Stomach (tissue), 9 donors: ENCODE results near the gene ILF2. TPM values are rescaled to one million over a fixed set of nuclear protein-coding genes. Genes with fewer than 3 reads are reported as not detected.
"Not testable (repeated sequence)": the region's sequence is repeated elsewhere in the genome, so short reads cannot be mapped to it uniquely, and the experiment has no call there.

Experiments used
- DNase-seq, 2 donors: peaks; one replicate each; pipeline versions ENCODE4 v3.0.0 to v3.0.0-alpha.2; 2013 to 2019
- H3K27ac ChIP-seq, 5 donors: fragments of 200-600 bp in 4 of 5; sonication (generic) in 4 of 5; one replicate each; pipeline ENCODE4 v1.5.1; 2013 to 2019; ENCODE audit warnings: mild to moderate bottlenecking in 1 of 5, moderate library complexity in 1 of 5
- H3K27me3 ChIP-seq, 3 donors: fragments of 200-600 bp; sonication (generic); one replicate each; pipeline ENCODE4 v1.5.1; 2017 to 2019; ENCODE audit warnings: mixed run types in 1 of 3
- H3K36me3 ChIP-seq, 4 donors: fragments of 200-600 bp; sonication (generic); 1 replicate in 3 of 4; 2 replicates in 1 of 4; pipeline ENCODE4 v1.5.1; 2016 to 2019
- H3K4me1 ChIP-seq, 4 donors: fragments of 200-600 bp; sonication (generic); one replicate each; pipeline ENCODE4 v1.5.1; 2016 to 2019
- H3K4me3 ChIP-seq, 4 donors: fragments of 200-600 bp; sonication (generic) in 3 of 4; one replicate each; pipeline ENCODE4 v1.5.1; 2016 to 2019; ENCODE audit warnings: mild to moderate bottlenecking in 1 of 4
- H3K9me3 ChIP-seq, 4 donors: fragments of 200-600 bp; sonication (generic); one replicate each; pipeline ENCODE4 v1.5.1; 2016 to 2019
- EP300 ChIP-seq: sonication (generic); formaldehyde crosslinking; IDR thresholded peaks from one replicate; pipeline ENCODE4 v1.6.1; 2017; ENCODE audit warnings: antibody characterized with exemption
- POLR2A ChIP-seq, 4 donors: fragments of 450-650 bp; IDR thresholded peaks; one replicate each; pipeline ENCODE4 v1.6.1; 2016; ENCODE audit warnings: antibody characterized with exemption in 4 of 4, control low read depth in 2 of 4, mild to moderate bottlenecking in 1 of 4, moderate library complexity in 1 of 4
- POLR2AphosphoS5 ChIP-seq, 3 donors: sonication (generic); formaldehyde crosslinking; IDR thresholded peaks; one replicate each; pipeline ENCODE4 v1.6.1; 2016; ENCODE audit warnings: antibody characterized with exemption in 3 of 3
- WGBS, 5 donors: extraction: QIAGEN DNeasy Blood & Tissue Kit in 3 of 5; methylation state at CpG; one replicate each; pipeline versions ENCODE4 v1.1.5 to v1.1.7; 2013 to 2018; 5-methylcytosine and 5-hydroxymethylcytosine counted together
- intact Hi-C: fragments of 100-400 bp; cut with DNase I; formaldehyde crosslinking; loops from one replicate; pipeline ENCODE4 v1.15.1; 2023; ENCODE audit warnings: low total_unique reads
- polyA plus RNA-seq, 3 donors: library from polyadenylated mRNA; stranded (reverse); fragments of 200-250 nt; gene quantifications; one replicate each; pipeline ENCODE4 v1.2.3, GENCODE V29; 2013
- total RNA-seq, 5 donors: library from RNA; depleted of rRNA; stranded (reverse); fragments of >200 nt; gene quantifications; one replicate each; pipeline versions ENCODE4 v1.1.0 to v1.2.3, GENCODE V29; 2014 to 2016
- TF ChIP-seq, protein P1 (sequence below), 7 experiments: fragments of 450-650 bp in 4 of 7; fragments of 200-600 bp in 3 of 7; sonication (generic) in 3 of 7; IDR thresholded peaks; one replicate each; pipeline ENCODE4 v1.5.1; 2016 to 2019; ENCODE audit warnings: antibody characterized with exemption in 7 of 7, control low read depth in 2 of 7, mild to moderate bottlenecking in 1 of 7
- donor health status: healthy with polysubstance abuse.
- donor health status: Bipolar disorder and iron deficiency.
- donor health status: healthy.

Gene ILF2
- total and polyA plus RNA-seq, 8 donors, result 17.1 to 138 (median 72.1) TPM

DNA sequence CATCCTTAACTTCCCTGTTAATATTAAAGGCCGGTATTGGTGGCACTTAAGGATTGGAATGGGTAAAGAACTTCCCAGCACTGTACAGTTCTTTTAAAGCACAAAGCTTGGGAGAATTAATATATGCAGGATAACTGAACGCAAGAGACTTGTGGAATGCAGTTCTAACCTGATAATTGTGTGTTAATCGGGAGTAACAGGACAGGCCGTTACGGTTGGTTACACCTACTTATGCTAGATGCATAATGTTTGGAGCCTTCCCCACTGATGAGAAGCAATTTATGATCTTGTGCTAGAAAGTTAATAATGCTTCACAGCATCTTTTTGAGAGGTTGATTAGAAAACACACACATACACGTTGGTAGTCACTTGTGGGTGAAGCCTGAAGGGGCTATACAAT lies 29.9 kb downstream of the ILF2 start:
- DNase-seq, result no peak
- H3K27me3 ChIP-seq, result no peaks in the 10 kb centered on the region
- peaks cover 90 to 100% (median 100%) of the 10 kb centered on the region in 4 donors for H3K36me3 ChIP-seq
- peaks cover 23 to 85% (median 51%) of the 10 kb centered on the region in 4 donors for H3K4me1 ChIP-seq
- H3K4me3 ChIP-seq, result no peak overlapping the region
- intact Hi-C loops, result no loop called here
- no peaks in the 10 kb centered on the region for H3K9me3 ChIP-seq
- WGBS, 5 donors, result 59 to 79% (median 70%) methylated on average over 6 of the region's 6 CpGs
- TF ChIP-seq, protein P1, sequence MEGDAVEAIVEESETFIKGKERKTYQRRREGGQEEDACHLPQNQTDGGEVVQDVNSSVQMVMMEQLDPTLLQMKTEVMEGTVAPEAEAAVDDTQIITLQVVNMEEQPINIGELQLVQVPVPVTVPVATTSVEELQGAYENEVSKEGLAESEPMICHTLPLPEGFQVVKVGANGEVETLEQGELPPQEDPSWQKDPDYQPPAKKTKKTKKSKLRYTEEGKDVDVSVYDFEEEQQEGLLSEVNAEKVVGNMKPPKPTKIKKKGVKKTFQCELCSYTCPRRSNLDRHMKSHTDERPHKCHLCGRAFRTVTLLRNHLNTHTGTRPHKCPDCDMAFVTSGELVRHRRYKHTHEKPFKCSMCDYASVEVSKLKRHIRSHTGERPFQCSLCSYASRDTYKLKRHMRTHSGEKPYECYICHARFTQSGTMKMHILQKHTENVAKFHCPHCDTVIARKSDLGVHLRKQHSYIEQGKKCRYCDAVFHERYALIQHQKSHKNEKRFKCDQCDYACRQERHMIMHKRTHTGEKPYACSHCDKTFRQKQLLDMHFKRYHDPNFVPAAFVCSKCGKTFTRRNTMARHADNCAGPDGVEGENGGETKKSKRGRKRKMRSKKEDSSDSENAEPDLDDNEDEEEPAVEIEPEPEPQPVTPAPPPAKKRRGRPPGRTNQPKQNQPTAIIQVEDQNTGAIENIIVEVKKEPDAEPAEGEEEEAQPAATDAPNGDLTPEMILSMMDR (IDR thresholded peaks at IDR 0.05), result no peak
- no peak for TF ChIP-seq POLR2A (IDR thresholded peaks at IDR 0.05)
- TF ChIP-seq POLR2AphosphoS5 (IDR thresholded peaks at IDR 0.05), result no peak
- TF ChIP-seq EP300, result no peak
- H3K27ac ChIP-seq, result no peak overlapping the region

DNA sequence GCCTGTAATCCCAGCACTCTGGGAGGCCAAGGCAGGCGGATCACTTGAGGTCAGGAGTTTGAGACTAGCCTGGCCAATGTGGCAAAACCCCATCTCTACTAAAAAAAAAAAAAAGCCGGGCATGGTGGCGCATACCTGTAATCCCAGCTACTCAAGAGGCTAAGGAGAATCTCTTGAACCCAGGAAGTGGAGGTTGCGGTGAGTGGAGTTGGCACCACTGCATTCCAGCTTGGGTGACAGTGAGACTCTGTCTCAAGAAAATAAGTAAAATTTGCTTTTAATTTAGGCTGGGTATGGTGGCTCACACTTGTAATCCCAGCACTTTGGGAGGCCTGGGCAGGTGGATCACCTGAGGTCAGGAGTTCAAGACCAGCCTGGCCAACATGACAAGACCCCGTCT lies 30.6 kb downstream of the ILF2 start:
- peaks cover 29 to 91% (median 58%) of the 10 kb centered on the region in 4 donors for H3K4me1 ChIP-seq
- peaks cover 85 to 97% (median 96%) of the 10 kb centered on the region in 4 donors for H3K36me3 ChIP-seq
- H3K4me3 ChIP-seq, H3K27ac ChIP-seq, intact Hi-C loops, H3K9me3 ChIP-seq, DNase-seq, H3K27me3 ChIP-seq: not testable (repeated sequence)
- whole genome bisulfite sequencing, 5 donors, result 88 to 99% (median 97%) methylated on average over 5 of the region's 5 CpGs

GRCh38 chr1:153639280-153639679 lies 31.5 kb downstream of the ILF2 start:
- Histone ChIP-seq H3K9me3 (no peaks in the 10 kb centered on the region), H3K27me3 (no peaks in the 10 kb centered on the region), H3K27ac (no peak overlapping the region), H3K36me3 (peaks cover 79 to 88% (median 87%) of the 10 kb centered on the region in 4 donors), H3K4me3 (no peak overlapping the region), H3K4me1 (peaks cover 33 to 94% (median 62%) of the 10 kb centered on the region in 4 donors)
- TF ChIP-seq POLR2AphosphoS5 (IDR thresholded peaks at IDR 0.05) (no peak), EP300 (no peak), POLR2A (IDR thresholded peaks at IDR 0.05) (no peak)
- TF ChIP-seq, protein P1 (IDR thresholded peaks at IDR 0.05), result no peak
- intact Hi-C loops, result no loop called here
- no peak for DNase-seq
- WGBS, 5 donors, result 76 to 85% (median 82%) methylated on average over 3 of the region's 3 CpGs

DNA sequence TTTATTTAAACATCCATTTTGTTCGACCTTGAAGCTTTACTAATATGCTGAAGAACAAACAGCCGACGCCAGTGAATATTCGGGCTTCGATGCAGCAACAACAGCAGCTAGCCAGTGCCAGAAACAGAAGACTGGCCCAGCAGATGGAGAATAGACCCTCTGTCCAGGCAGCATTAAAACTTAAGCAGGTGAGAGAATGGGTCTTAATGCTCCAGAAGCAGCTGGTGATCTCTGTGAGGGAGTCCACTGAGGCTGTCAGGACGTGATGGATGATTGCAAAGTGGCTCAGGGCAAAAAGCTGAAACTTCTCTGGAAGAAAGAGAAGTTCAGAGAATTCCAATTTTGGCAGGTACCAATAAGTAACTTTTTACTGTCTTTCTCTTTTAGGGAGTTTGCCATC lies 32.5 kb downstream of the ILF2 start:
- WGBS, 5 donors, result 37 to 62% (median 47%) methylated on average over 6 of the region's 6 CpGs
- no peaks in the 10 kb centered on the region for H3K27me3 ChIP-seq
- H3K27ac ChIP-seq, result peak overlapping the region in 1 of 5 donors; percentile 5
- no peak for DNase-seq
- peaks cover 36 to 88% (median 61%) of the 10 kb centered on the region in 4 donors for H3K4me1 ChIP-seq
- no peak for TF ChIP-seq POLR2AphosphoS5 (IDR thresholded peaks at IDR 0.05)
- TF ChIP-seq, protein P1 (IDR thresholded peaks at IDR 0.05), result no peak
- TF ChIP-seq EP300, result no peak
- no peak for TF ChIP-seq POLR2A (IDR thresholded peaks at IDR 0.05)
- intact Hi-C loops, result no loop called here
- H3K9me3 ChIP-seq, result no peaks in the 10 kb centered on the region
- peaks cover 68 to 78% (median 77%) of the 10 kb centered on the region in 4 donors for H3K36me3 ChIP-seq
- no peak overlapping the region for H3K4me3 ChIP-seq

DNA sequence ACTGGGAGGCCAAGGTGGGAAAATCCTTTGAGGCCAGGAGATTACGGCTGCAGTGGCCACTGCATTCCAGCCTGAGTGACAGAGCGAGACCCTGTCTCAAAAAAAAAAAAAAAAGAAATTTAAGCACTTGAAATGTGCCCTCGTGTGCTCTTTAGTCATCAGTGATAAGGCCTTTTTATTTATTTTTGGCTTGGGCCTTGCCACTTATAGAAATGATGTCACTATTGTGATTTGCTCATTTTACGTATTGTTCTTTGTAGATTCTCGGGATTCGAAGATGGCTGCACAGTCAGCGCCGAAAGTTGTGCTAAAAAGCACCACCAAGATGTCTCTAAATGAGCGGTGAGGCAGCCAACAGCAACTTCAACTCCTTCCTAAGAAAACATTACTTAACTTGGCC lies 34.5 kb downstream of the ILF2 start:
- peak overlapping the region in 1 of 4 donors; percentile 73 for H3K4me3 ChIP-seq
- H3K27me3 ChIP-seq, result no peaks in the 10 kb centered on the region
- TF ChIP-seq EP300 (no peak), POLR2AphosphoS5 (IDR thresholded peaks at IDR 0.05) (no peak), POLR2A (IDR thresholded peaks at IDR 0.05) (no peak)
- TF ChIP-seq, protein P1 (IDR thresholded peaks at IDR 0.05), result no peak
- no peaks in the 10 kb centered on the region for H3K9me3 ChIP-seq
- 86 to 91% (median 88%) methylated on average over 9 of the region's 9 CpGs for WGBS, 5 donors
- H3K27ac ChIP-seq, result peak overlapping the region in 3 of 5 donors; percentile 10 to 99 (median 99)
- H3K4me1 ChIP-seq, result peaks cover 42 to 77% (median 60%) of the 10 kb centered on the region in 4 donors
- intact Hi-C loops, result no loop called here
- DNase-seq, result no peak
- H3K36me3 ChIP-seq, result peaks cover 49 to 58% (median 57%) of the 10 kb centered on the region in 4 donors
